SW 1271 (cell line): Measurements from ENCODE around the gene NME1.
"Not testable (repeated sequence)": the region's sequence is repeated elsewhere in the genome, so short reads cannot be mapped to it uniquely, and the experiment has no call there.

Experiments used
- DNase-seq, 2 experiments: peaks; one replicate each; lab custom pipeline; 2025; lab: John Stamatoyannopoulos, UW

Gene NME1

DNA sequence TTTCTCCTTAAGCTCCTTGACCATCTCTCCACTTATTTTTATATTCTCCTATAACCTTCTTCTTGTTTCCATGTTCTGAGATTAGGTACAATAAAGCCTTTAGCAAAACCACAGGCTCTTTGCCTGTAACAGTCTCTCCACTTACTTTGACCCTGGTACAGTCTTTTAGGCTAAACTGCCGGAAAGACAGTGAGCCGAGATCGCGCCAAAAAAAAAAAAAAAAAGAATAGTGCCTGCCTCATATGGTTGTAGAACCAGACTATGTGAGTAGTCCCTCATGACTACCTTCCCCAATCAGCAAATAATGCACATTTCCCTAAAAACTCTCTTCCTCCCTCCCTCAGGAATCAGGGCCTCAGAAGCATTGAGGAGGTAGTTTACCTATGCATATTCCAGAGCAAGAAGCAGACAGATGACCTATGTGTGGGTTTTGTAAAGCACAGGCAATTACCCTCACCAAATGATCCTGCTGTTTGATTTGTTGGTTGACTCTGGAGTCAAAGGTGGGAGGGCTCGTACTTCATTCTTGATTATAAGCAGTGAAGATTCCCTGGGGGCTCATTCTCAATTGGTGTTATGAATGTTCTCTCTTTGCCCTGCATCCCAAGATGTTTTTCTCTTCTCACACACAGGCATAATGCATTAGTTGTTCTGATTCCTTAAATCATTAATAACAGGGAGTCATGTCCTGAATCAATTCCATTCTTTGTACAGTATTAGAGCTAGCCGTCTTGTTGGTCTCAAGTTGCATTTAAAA, 8.9 kb upstream of the NME1 start:
- no peak for DNase-seq

DNA sequence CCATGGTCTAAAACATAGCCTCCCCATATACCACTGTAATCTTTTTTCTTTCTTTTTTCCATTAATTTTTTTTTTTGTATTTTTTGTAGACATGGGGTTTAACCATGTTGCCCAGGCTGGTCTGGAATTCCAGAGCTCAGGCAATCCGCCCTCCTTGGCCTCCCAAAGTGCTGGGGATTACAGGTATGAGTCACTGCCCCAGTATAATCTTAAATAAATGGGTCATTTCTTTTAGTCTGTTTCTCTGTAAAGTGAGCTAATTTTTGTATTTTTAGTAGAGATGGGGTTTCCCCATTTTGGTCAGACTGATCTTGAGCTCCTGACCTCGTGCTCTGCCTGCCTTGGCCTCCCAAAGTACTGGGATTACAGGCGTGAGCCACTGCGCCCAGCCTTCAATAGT, 5.7 kb upstream of the NME1 start:
- no peak for DNase-seq

DNA sequence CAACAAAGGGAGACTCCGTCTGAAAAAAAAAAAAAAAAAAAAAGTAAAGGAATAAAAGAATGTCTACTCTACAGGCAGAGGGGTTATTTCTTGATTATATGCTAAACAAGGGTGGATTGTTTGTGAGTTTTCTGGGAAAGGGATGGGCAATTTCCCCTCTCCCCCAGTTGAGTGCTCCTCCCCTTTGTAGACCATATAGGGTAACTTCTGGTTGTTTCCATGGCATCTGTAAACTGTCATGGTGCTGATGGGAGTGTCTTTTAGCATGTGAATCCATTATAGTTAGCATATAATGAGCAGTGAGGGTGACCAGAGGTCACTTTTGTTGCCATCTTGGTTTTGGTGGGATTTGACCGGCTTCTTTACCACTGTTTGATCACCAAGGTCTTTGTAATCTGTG, 4.2 kb upstream of the NME1 start:
- no peak for DNase-seq

DNA sequence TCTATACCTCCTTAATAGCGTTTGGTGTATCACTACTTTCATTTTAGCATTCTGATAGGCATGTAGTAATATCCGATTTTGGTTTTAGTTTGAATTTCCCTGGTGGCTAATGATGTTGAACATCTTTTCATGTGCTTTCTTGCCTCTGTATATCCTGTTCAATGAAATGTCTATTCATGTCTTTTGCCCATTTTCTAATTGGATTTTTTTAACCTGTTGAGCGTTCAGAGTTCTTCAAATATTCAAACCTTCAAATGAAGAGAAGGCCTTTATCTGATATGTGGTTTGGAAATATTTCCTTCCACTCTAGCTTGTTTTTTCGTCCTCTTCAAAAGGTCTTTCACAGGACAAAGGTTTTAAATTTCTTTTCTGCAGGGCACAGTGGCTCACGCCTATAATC, 2.4 kb upstream of the NME1 start:
- no peak for DNase-seq

DNA sequence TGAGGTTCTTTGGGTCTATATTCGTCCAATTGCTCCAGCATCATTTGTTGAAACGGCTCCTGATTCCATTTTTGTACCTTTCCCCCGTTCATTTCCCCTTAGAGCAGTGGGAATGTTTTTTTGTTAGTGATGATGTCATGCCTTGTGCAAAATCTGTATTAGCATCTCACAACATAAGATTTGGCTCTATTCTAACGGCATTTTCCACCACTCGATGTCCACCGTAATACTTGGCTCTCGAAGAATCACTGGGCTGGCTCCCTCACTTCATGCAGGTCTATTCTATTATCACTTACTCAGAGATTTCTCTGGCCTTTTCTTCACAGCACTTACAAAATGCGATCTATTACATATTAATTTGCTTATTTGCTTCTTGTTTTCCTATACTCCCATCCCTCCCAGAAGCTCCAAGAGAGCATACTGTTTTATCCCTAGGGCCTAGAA, 571 bp upstream of the NME1 start:
- peak in 1 of 2 experiments; percentile 50 for DNase-seq

DNA sequence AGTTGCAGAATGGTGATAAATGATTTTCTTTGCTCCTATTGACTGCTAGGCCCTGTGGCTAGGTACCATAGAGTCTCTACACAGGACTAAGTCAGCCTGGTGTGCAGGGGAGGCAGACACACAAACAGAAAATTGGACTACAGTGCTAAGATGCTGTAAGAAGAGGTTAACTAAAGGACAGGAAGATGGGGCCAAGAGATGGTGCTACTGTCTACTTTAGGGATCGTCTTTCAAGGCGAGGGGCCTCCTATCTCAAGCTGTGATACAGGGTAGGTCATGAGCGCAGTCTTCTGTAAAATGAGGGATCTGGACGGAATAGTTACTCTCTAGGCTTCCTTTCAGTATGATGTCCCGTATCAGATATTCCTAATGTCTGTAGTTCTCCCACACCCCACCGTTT, 817 bp downstream of the NME1 start:
- DNase-seq = no peak

DNA sequence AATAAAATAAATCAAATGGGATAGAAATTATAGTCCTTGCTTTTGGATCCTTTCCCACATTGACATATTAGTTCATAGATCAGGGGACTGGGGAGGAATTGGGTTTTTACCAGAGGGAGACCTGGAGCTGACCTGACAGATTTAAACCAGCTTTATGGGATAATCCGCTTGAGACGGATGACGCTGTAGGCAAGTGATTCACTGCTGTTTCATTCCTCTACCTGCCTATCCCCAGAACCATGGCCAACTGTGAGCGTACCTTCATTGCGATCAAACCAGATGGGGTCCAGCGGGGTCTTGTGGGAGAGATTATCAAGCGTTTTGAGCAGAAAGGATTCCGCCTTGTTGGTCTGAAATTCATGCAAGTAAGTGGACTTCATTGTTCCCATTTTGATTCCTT, 2.1 kb downstream of the NME1 start:
- no peak for DNase-seq

DNA sequence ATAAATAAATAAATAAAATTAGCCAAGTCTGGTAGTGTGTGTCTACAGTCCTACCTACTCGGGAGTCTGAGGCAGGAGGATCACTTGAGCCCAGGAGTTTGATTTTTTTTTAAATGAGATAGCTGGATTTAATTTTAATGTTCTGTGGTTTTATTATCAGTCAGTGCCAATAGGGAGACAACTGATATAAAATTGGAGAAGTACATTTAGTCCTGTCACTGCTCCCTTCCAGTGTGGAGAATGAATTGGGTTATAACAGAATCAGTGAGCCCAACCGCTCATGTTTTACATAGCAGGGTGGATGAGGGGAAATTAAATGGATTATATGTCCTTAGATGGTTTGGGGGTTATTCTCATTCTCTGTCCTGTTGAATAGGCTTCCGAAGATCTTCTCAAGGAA, 6.2 kb downstream of the NME1 start:
- DNase-seq = no peak

DNA sequence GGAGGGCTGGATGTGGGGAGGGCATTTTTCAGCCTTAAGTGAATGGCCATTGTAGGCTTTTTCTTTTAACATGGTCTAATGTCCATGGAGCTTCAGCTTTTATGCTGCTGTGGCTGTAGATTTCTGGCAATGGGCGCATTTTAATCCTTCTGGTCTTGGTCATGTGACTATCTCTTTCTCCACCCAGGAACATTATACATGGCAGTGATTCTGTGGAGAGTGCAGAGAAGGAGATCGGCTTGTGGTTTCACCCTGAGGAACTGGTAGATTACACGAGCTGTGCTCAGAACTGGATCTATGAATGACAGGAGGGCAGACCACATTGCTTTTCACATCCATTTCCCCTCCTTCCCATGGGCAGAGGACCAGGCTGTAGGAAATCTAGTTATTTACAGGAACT, 8.2 kb downstream of the NME1 start:
- no peak for DNase-seq

DNA sequence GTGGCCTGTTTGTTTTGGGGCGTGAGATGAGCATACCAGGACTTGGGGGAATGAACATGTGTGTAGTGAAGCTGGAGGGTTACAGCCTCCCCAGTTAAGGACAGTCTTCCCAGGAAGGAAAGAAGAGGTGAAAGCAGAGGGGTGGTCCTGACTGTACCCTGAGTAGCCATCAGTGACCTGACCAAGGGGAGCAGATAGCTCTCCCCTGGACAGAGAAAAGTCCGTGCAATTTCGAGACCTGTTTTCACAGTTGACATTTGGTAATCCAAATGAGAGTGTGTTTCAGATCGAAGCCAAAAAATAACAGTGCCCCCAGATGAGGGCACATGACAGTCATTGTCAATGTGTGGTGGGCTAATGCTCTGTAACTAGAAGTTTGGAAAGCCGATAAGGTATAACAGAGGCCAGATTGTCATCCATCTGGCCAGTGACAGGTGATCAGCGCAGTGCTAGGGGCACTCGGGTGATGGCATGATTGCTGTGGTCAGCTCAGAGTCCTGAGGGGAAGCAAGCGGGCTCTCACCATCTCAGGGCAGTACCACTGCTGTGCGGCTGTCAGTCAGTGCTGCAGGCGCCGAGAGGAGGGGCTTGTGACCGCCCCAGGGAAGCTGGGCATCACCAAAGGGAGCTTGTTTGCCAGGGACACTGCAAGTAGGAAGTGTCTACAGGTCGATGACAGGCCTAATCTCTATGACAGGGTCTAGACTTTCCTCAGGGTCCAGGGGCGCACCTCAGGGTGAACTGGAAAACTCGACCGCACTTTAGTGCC, 11.7 kb downstream of the NME1 start:
- no peak for DNase-seq

DNA sequence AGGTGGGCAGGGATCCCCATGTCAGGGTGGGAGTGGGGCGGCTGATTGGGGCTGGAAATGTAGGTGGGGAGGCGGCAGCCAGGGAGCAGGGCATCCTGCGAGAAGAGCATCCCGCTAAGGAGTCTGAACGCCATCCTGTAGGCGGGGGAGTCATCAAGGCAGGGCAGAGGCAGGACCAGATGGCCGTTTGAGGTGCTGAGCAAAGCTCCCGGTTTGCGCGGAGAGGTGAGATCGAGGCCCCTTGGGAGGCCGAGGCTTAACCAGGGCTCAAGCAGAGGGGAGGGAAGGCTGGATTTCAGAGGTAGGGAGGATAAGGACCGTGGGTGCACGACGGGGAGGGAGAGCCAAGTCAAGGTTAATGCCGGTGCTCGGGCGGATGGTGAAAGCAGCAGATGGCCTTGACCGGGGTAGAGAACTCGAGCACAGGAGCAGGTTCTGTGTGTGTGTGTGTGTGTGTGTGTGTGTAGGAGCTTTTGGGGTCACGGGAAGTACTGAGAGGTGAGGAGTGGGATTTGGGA, 12.4 kb downstream of the NME1 start:
- DNase-seq = no peak

DNA sequence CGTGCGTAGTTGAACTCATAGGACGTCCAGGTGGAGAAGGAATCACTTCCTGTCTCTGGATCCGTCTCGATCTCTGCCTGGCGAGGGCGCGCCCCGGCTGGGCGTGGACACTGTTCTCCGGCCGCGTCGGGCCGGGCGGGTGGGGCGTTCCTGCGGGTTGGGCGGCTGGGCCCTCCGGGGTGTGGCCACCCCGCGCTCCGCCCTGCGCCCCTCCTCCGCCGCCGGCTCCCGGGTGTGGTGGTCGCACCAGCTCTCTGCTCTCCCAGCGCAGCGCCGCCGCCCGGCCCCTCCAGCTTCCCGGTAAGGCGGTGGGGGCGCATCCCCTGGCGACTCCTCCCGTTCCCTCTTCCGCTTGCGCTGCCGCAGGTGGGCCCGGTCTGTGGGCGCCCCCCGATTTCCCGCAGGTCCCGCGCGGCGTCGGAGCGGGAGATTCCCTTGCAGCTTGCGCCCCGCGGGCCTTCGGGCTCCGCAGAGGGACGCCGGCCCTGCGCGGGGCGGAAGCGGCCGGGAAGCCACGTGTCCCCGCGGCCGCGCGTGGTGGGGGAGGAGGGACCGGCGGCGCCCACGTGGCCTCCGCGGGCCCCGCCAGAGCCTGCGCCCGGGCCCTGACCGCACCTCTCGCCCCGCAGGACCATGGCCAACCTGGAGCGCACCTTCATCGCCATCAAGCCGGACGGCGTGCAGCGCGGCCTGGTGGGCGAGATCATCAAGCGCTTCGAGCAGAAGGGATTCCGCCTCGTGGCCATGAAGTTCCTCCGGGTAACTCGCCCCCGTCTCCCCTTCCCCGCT, 13.0 kb downstream of the NME1 start, which contains the start of gene NME2:
Gene NME2, plus strand, starts transcription at position 214 of the 789 bp plus-strand sequence. Its CDS starts 420 bp downstream, at position 634.
- peak; percentile 53 to 80 for DNase-seq

DNA sequence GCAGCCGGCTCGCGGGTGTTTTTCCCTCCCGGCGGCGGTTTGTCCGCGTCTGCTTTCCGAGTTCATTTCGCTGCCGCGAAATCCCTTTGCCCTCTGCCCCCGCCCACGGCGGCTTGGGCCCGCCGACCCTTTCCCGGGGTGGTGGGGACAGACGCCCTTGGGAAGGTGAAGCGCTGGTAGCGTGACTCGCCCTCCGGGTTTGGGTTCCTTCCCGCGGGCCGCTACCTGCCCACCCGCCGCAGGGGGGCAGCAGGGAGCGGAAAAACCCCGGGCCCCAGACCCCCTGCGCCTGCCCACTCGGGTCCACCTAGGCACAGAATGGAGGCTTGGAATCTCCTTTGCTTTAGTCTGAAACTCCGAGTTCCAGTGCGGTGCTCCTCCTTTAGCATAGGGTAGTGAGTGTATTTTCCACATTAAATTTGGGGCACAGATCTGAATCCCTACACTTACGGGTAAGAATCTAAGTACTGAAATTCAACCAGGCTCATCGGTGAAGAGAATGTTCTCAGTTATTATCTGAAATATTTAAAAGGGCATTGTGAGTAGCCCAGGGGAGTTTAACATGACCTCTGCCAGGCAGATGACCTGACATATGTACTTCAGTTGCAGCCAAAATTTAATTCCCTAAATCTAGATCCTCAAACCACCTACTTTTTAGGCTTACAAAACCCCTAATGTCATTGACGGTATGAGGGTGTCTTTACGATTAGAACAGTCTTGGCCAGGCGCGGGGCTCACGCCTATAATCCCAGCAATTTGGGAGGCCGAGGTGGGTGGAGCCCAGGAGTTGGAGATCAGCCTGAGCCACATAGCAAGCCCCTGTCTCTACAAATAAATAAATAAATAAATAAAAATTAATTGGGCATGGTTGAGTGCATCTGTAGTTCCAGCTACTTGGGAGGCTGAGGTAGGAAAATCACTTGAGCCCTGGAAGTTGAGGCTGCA, 13.9 kb downstream of the NME1 start:
- DNase-seq = peak; percentile 20 to 50

DNA sequence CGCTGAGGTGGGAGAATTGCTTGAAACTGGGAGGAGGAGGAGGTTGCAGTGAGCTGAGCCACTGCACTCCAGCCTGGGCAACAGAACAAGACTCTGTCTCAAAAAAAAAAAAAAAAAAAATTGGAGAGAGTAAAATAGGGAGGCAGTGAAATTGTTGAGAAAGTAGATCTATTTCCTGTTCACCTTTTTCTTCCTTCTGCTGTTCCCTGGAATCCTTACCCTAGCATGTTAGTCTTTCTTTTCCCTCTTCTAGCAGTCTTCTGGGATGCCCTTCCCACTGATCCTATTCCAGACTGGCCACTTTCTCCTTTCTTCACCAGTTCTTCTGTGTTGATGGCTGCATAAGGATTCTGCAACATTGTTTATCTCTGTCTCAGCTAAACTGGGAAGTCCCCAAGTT, 16.0 kb downstream of the NME1 start:
- DNase-seq = no peak

DNA sequence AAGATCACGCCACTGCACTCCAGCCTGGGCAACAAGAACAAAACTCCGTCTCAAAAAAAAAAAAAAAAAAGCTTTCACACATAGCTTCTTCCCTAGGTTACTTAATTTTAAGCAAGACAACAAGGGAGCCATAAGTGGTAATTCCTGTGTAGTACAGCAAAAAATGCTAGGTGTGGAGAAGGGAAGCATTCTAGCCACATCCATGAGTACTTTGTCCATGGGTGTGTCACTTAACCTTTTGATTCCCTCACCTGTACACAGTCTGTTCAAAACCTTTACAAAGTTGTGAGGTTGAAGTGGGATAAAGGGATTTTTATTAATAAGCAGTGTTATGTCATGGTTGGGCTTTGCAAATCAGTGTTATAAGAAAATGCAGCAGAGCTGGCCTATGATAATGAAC, 17.4 kb downstream of the NME1 start:
- no peak for DNase-seq

DNA sequence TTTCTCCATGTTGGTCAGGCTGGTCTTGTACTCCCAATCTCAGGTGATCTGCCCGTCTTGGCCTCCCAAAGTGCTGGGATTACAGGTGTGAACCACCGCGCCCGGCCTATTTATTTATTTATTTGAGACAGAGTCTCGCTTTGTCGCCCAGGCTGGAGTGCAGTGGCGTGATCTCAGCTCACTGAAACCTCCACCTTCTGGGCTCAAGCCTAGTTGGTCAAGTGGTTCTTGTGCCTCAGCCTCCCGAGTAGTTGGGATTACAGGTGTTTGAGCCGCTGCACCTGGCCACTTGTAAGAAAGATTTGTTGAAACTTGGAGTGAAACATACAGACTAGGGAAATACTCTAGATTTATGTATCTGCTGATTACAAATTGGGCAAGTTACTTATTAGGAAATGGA, 18.7 kb downstream of the NME1 start:
- DNase-seq = not testable (repeated sequence)

DNA sequence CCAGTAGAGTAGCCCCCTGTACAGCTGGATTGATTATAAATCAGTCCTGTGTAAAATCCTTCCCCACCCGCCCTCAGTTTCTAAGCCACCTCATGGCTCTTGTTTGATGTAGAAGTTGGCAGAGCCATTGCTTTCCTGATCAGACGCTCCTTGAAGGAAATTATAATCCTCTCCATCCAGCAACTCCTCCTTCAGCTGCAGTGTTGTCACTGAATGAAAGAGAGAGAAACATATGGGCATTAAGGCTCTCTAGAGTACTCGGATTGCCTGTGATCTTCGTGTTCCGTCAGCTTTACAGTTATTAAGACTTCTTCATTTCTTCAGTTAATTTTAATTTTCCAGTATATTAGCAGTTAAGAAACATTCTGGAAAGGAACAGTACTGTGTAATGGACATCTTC, 27.1 kb downstream of the NME1 start:
- no peak for DNase-seq

DNA sequence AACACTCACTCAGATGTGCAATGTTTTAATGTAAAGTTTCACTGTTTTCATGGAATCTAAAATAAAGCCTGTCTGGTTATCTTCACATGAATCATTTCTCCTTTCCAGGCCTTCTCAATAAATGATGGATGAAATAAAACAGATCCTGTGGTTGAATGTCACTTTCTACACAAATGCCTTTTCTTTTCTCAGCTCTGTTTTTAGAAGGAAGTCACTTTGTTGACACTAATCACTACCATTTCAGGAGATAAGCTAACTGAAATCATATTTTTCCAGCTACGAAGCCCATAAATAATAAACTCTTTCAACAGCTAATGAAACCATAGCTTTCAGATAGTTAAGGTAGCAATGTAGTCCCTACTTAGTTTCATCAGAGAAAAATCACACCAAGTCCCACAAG, 30.8 kb downstream of the NME1 start:
- no peak for DNase-seq

DNA sequence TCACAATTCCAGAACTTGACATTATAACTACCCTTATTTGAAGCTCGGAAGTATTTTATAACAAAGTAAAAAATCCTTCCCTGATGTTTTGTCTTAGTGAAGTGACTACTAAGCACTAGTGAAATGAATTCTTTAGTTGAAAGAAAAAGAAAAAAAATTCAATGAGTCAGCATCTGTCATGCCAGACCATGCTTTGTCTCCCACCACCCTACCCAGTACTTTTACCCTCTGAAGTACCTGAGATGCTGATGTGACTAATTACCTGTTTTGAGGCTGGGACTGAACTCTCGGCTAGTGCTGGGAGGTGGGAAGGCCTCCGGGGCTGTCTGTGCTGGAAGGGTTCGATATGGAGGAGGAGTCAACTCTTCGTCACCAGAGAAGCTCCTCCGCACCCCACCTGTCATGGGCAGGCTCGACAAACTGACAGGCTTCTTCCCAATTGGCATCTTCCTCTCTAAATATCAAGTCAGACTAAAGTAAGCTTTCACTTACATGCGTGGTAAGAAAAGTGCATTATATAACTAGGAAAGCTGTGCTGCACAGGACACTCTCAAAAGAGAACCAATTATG, 32.5 kb downstream of the NME1 start:
- no peak for DNase-seq

DNA sequence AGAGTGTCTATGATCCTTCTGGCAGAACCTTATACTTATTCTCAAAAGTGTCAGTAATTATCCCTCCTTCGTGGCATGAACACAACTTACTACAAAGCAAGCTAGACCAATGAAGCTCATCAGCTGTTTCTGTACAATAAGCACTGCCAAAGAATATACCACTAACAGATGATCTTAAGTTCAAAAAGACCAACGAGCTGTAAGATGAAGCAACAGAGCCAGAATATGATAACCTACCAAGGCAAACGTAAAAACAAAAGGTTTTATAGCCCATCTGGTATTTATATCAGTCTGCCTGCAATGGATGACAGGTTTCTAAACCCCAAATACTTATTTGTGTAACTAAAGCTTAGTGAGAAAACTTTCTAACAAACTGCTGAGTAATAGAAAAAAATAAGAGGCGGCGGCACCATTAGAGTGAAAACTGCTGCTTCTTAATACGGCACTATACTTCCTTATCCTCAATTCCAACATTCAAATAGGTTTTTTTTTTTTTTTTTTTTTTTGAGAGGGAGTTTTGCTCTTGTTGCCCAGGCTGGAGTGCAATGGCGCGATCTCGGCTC, 35.0 kb downstream of the NME1 start:
- DNase-seq = no peak

DNA sequence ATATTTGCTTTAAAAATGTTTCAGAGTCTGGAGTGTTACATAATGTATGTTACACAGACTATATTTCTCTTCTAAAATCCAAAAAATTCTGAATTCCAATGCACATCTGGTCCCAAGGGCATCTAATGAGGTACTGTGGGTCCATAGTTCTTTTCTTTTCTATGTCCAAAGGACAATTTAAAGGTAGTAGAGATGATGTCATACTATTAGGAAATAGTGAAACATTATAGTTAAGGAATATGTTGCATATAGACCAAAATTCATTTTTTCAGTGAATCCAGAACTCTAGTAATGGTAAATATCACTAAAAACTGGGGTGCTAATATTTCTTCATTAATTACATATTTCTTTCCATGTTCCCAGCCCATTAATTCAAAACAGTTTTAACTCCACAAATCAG, 35.8 kb downstream of the NME1 start:
- DNase-seq = no peak
